Neutrophil (primary cell): ENCODE results near the gene FAM89B.
A peak's percentile ranks its signal among the peaks of the same experiment; 100 is the strongest.

Experiments used
- H3K27ac ChIP-seq: fragments of 200-600 bp; sonication (generic); 2 replicates; pipeline ENCODE4 v1.5.1; 2016; ENCODE audit warnings: mild to moderate bottlenecking, moderate library complexity
- H3K27me3 ChIP-seq: fragments of 200-600 bp; sonication (generic); 2 replicates; pipeline ENCODE4 v1.6.0; 2016; ENCODE audit warnings: mild to moderate bottlenecking
- H3K36me3 ChIP-seq: fragments of 200-600 bp; sonication (generic); 2 replicates; pipeline ENCODE4 v1.5.1; 2017
- H3K4me1 ChIP-seq, 2 experiments: fragments of 200-600 bp in 1 of 2; sonication (generic) in 1 of 2; 1 replicate in 1 of 2; 2 replicates in 1 of 2; pipeline versions ENCODE4 v1.5.1 to v1.6.1; 2013 to 2016; ENCODE audit warnings: low read depth in 1 of 2, low read length in 1 of 2, mild to moderate bottlenecking in 1 of 2, moderate library complexity in 1 of 2; ENCODE audit not compliant: control insufficient read depth in 1 of 2, insufficient read depth in 1 of 2
- H3K4me3 ChIP-seq, 2 experiments: fragments of 200-600 bp in 1 of 2; sonication (generic) in 1 of 2; 1 replicate in 1 of 2; 2 replicates in 1 of 2; pipeline ENCODE4 v1.5.1; 2013 to 2016; ENCODE audit warnings: low read depth in 1 of 2, low read length in 1 of 2, mild to moderate bottlenecking in 1 of 2, moderate library complexity in 1 of 2
- H3K9me3 ChIP-seq: fragments of 200-600 bp; sonication (generic); 2 replicates; pipeline ENCODE4 v1.5.1; 2016
- TF ChIP-seq, protein P1 (sequence below): fragments of 200-600 bp; sonication (generic); IDR thresholded peaks from 2 replicates; pipeline ENCODE4 v1.5.1; 2016; ENCODE audit warnings: antibody characterized with exemption

FAM89B gene

DNA sequence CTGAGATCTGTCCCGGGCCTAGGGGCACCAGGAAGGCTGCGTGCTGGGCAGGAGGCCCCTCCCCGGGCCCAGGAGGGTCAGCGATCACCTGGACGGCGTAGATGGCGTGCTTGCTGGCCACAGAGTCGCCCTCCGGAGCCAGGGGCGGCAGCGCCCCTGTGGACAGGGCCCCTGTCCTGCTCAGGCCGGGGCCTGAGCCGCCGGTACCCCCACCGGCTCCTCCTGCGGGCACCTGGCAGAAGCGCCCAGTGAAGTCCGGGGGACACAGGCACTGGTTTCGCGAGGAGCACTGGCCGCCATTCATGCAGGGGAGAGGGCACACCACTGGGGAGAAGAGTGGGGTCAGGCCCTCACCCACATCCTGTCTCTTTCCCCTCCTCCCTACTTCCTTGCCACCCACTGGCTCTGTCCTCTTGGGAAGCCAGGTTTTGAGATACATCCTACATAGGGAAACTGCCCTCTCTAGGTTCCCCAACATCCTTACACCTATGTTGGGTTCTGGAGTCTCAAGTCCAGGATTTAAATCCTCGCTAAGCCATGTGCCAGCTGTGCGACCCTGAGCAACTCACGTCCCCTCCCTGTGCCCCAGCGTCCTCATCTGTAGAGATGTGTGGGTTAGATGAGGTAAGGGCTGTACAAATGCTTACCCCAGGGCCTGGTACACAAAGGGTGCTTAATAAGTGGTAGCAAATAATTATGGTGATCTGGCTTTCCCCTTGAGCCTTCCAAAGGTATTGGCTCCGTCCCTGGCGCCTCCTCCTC, 18.1 kb upstream of the FAM89B start:
- Histone ChIP-seq H3K27me3 (peaks cover 66% of the 10 kb centered on the region), H3K4me1 (peaks cover 15 to 20% of the 10 kb centered on the region in 2 experiments), H3K36me3 (no peaks in the 10 kb centered on the region), H3K27ac (no peak overlapping the region), H3K9me3 (no peaks in the 10 kb centered on the region), H3K4me3 (no peak overlapping the region)
- TF ChIP-seq, protein P1, sequence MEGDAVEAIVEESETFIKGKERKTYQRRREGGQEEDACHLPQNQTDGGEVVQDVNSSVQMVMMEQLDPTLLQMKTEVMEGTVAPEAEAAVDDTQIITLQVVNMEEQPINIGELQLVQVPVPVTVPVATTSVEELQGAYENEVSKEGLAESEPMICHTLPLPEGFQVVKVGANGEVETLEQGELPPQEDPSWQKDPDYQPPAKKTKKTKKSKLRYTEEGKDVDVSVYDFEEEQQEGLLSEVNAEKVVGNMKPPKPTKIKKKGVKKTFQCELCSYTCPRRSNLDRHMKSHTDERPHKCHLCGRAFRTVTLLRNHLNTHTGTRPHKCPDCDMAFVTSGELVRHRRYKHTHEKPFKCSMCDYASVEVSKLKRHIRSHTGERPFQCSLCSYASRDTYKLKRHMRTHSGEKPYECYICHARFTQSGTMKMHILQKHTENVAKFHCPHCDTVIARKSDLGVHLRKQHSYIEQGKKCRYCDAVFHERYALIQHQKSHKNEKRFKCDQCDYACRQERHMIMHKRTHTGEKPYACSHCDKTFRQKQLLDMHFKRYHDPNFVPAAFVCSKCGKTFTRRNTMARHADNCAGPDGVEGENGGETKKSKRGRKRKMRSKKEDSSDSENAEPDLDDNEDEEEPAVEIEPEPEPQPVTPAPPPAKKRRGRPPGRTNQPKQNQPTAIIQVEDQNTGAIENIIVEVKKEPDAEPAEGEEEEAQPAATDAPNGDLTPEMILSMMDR: no peak

DNA sequence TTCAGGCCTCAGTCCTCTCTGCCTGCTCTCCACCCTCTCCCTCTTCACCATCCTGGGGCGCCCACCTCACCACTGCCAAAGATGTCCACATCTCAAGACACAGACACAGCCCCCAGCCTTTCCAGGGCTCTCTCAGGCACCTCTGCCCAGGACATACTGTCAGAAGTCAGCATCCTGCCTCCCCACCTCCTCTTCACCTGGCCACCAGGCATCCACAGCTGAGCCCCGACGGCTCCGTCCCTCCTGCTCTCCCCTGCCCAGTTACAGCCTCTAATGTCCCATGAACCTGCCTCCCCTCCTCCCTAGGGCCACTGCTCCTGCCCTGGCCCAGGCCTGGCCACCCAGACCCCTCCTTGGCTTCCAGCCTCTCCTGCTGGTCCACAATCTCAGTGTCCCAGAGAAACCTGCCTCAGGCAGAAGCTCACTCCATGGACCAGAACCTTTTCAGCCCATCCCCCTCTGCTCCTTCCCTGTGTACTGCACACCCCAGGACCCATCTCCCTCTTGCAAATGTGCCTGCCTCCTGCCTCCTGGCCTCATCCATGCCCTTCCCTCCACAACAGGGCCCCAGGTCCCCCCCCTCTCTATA, 17.4 kb upstream of the FAM89B start:
- Histone ChIP-seq H3K27me3 (peaks cover 73% of the 10 kb centered on the region), H3K27ac (no peak overlapping the region), H3K4me1 (peaks cover 15 to 20% of the 10 kb centered on the region in 2 experiments), H3K4me3 (no peak overlapping the region), H3K9me3 (no peaks in the 10 kb centered on the region), H3K36me3 (no peaks in the 10 kb centered on the region)
- TF ChIP-seq, protein P1: no peak

DNA sequence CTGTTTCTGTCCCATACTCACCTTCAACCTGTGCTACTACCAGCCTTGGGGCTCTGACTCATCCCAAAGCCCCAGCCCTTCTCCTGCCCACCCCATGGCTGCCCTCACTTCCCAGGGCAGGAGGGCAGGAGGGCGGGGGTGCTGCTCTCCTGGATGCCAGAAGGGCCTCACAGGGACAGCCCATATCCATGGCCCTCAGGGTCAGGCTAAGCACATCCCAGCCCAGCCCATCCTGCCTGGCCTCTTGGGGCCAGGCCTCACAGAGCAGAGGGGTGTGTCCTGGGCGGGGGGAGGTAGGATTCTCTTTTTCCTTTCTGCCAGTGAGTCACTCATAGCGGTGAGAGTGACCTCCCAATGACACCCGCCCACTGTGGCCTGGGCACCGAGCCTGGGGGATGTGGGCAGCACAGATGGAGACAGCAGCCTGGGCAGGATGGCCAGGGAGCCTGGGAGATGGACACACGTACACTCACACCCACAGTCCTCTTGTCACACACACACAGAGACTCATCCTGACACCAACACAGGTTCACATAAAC, 16.6 kb upstream of the FAM89B start:
- Histone ChIP-seq H3K36me3 (no peaks in the 10 kb centered on the region), H3K4me3 (no peak overlapping the region), H3K27me3 (peaks cover 82% of the 10 kb centered on the region), H3K4me1 (peaks cover 15 to 20% of the 10 kb centered on the region in 2 experiments), H3K27ac (no peak overlapping the region), H3K9me3 (no peaks in the 10 kb centered on the region)
- TF ChIP-seq, protein P1: no peak

DNA sequence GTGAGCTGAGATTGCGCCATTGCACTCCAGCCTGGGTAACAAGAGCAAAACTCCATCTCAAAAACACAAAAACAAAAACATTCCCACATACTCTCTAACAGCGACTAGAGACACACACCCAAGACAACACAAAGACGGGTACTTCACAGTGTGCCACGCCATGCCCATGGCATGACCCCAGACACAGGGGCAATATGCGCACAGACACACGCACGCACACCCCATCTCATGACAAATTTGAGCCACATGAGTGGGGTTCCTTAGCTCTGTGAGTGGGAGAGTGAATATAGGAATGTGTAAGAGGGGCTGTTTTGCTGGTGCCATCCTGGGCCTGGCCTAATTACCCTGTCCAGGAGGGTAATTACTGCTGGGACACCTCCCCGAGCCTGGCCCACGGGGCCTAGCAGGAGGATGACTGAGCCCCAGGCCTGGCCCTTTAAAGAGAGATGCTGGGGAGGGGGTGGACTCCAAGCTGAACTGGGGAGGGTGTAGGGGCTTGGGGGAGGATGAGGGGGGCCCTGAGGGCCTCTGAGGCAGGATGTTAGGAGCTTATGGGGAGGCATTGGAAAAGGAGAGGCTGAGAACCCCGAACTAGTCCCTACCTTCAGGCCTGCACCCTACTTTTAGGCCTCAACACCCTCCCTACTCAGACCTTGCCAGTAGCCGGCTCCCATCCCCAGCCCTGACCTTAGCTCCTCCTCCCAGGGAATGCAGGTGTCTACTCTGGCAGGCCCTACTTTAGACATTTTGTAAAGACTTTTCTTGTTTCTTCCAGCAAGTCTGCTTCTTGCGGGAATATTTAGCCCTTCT, 15.7 kb upstream of the FAM89B start:
- no peak overlapping the region for H3K4me3 ChIP-seq
- H3K27ac ChIP-seq: no peak overlapping the region
- no peaks in the 10 kb centered on the region for H3K9me3 ChIP-seq
- H3K4me1 ChIP-seq: peaks cover 15 to 20% of the 10 kb centered on the region in 2 experiments
- H3K27me3 ChIP-seq: peaks cover 91% of the 10 kb centered on the region
- TF ChIP-seq, protein P1: no peak
- no peaks in the 10 kb centered on the region for H3K36me3 ChIP-seq

DNA sequence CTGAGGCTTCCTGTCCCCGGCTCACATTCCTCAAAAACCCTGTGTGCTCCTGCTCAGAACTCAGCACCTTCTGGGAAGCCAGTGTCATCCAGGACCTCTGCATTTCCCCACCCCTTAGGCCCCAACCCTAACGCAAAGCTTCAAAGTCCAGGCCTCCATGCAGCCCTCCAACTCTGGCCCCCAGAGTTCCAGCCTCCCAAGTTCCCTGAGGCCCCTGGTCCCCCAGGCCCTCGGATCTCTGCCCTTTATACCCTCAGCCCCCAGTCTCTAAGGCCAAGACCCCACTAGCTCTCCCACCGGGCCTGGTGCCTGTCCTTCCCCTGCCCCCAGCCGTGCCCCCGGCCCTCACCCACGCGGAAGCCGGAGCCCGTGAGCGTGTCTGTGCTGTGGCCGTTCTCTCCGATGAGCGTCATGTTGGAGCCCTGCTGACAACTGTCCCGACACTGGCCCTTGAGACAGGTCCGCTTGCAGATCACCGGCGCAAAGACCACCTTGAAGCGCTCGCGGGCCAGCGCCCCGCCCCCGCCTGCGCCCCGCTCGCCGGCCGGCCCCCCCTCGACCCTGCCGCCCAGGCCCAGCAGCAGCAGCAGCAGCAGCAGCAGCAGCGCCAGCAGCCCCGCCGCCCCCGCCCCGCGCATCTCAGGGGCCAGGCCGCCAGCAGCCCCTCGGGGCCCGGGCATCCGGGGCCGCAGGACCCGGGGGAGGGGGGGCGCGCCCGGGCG, 14.9 kb upstream of the FAM89B start:
- H3K36me3 ChIP-seq: no peaks in the 10 kb centered on the region
- no peaks in the 10 kb centered on the region for H3K9me3 ChIP-seq
- H3K27me3 ChIP-seq: peaks cover 98% of the 10 kb centered on the region
- TF ChIP-seq, protein P1: no peak
- H3K27ac ChIP-seq: no peak overlapping the region
- peaks cover 8 to 14% of the 10 kb centered on the region in 2 experiments for H3K4me1 ChIP-seq
- H3K4me3 ChIP-seq: peak overlapping the region in 1 of 2 experiments; percentile 59
